UCSD-AML1 (cell line): ENCODE measurements around the gene FNDC10.

Source experiments
- DNase-seq: peaks from one replicate; lab custom pipeline; 2025; ENCODE audit not compliant: unreplicated experiment; lab: John Stamatoyannopoulos, UW

Gene FNDC10

DNA sequence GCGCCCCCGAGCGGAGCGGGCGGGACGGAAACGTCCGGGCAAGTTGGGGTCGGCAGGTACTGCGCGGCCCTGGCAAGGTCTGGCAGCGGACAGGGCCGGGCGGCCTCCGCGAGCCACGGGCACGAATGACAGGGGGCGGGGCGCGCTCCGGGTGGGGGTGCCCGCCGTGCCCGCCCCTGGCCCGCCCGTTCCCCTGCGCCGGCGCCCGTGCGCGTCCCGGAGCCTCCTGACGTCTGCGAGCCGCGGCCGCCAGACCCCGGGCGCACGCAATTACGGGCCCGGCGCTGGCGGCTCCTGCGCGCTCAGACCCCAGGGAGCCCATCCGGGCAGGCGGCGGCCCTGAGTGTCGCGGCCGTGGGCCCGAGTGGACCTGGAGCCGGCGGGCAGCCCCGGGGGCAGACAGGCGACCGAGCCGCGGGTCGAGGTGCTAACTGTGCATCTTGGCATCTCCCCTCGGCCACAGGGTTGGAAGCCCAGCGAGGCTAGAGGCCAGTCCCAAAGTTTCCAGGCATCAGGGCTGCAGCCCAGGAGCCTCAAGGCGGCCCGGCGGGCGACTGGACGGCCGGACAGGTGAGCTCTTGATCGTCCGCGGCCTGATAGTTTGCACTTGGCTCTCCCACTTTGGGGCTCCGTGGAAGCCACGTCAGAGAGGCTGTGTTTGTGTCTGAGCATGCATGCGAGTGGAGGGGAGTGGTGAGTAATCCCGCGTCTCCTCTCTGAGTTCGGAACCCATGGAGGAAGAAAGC is 16.3 kb upstream of the FNDC10 start:
- DNase-seq = peak; percentile 54

DNA sequence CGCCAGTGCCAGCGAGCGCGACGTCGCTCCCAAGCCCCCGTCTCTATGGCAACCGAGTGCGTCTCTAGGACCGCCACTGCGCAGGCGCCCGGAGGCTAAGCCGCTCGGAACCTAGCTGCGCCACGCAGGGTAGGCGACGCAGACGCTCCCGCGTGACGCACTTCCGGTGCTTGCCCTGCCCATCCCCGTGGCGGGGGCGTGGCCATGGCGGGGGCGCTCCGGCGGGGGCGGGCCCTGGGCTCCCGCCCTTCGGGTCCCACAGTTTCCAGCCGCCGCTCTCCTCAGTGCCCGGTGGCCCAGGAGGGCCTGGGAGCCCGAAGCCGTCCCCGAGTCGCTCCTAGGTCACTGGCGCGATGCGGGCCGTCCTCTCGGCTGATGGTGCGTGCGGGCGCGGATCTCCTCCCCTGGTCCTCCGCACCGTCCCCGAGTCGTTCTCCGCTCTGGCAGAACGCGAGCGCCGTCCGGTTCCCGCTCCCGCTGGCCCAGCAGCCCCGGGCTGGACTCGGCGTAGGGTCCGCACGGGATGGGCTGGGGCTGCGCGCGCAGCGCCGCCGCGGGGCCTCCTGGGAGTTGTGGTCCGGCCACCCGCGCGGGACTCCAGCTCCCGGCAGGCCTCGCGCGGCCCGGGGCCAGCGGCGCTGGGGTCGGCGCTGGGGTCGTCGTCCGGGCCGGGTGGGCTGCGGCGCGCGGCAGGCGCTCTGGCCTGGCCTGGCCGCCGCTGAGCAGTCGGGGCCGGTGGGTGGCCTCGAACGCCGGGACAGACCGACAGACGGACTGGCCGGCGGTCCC is 15.5 kb upstream of the FNDC10 start, which contains the start of gene MIB2:
MIB2 (plus strand) TSS at position 245 of the 789 bp plus-strand sequence. CDS start 7,953 bp downstream, outside the sequence.
- DNase-seq = peak; percentile 98

DNA sequence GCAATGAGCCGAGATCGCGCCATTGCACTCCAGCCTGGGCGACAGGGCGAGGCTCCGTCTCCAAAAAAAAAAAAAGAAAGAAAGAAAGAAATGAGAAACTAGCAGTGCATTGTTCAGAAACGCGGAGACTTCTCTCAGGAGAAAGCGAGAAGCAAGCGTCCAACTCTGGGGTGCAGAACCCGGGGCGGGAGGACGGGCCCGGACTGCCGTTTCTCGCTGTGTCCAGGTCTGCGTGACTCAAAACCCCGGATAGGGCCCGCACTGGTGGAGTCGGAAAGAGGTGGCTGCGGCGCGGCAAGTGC is 15.0 kb upstream of the FNDC10 start:
- no peak for DNase-seq

DNA sequence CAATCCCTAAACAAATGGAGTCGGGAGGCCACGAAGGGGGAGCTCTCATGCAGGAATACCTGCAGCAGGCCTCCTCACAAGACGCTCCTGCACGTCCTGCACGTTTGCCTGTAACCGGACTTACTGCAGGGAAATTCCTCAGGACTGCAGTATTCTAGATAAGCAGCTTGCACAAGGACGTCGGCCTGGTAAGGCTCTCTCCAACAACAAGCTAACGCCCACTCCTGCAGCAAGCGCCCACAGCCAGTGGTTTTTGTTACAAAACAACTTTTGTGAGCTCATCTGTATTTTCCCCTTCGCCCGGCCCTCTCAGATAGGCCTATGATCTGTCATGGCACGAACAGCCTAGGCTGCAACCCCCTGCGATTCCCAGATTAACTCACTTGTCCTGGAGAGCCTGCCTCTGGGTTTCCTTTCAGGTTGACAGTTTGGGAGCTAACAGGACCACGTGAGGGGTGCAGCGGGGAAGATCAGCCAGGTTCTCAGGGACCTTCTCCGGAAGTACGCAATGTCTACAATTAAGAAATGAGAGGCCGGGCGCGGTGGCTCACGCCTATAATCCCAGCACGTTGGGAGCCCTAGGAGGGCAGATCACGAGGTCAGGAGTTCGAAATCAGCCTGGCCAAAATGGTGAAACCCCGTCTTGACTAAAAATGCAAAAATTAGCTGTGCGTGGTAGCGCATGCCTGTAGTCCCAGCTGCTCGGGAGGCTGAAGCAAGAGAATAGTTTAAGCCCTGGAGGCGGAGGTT is 14.4 kb upstream of the FNDC10 start:
- DNase-seq = no peak

DNA sequence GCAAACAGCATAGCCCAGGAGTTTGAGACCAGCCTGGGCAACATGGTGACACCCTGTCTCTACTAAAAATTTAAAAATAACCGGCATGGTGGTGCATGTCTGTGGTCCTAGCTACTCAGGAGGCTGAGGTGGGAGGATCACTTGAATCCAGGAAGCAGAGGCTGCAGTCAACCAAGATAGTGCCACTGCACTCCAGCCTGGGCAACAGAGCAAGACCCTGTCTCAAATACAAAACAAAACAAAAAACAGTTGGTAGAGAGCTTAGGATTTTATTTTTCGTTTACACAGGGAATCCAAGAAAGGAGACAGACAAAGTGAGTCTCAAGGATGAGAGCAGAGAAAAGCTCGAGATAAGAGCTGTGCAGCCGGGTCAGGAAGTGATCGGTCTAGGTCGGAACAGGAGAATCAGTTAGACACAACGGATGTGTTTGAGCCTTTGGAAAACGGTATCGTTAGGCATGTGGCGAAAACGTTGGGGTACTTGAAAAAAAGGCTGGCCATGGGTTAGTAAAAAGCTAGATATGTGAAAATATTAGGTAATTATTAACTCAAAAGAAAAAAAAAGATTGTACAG is 13.7 kb upstream of the FNDC10 start:
- DNase-seq = no peak

DNA sequence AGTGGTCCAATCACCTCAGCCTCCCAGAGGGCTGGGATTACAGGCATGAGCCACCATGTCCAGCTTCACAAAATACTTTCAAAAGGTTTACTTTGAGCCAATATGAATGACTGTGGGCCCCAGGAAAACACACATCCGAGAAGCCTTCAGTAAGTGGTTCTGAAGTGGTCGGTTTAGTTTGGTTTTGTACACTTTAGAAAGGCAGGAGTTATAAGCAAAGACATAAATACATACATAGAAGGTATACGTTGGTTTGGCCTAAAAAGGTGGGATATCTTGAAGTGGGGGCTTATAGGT is 12.1 kb upstream of the FNDC10 start:
- DNase-seq = no peak

DNA sequence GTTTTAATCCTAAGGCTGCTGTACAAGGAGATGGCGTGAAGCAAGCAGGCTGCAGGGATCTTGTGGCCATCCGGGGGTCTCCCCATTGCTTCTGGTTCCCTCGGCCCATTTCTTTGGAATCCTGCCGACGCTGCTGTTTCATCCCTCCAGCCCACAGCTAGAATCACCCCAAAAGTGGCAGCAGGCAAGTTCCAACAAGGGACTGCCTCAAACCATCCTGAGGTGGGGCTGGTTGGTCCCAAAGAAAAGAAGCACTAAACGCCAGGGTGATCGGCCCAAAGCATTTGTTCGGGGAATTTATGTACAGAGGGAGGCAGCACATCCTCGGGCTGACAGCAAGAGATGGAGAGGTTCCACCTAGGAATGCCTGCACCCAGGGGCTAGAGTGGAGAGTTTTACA is 10.9 kb upstream of the FNDC10 start:
- no peak for DNase-seq

DNA sequence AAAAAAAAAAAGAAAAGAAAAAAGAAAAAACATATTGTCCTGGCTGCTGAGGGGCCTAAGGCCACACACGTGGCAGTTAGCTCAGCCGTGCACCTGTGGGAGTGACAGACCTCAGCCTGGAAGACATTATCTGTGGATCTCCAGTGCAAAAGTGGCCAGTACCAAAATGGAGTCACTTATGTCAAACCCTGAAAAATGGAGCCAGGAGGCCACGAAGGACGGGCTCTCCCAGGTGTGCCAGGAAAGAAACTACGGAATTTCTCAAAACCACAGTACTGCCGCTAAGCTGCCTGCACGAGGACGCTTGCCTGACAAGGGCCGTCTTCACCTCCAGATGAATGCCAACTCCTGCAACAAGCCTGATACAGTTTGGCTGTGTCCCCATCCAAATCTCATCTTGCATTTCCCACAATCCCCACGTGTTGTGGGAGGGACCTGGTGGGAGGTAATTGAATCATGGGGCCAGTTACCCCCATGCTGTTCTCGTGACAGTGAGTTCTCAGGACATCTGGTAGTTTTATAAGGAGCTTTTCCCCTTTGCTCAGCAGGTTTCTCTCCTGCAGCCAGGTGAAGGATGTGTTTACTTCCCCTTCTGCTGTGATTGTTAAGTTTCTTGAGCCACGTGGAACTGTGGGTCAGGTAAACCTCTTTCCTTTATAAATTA is 10.0 kb upstream of the FNDC10 start:
- DNase-seq = no peak

DNA sequence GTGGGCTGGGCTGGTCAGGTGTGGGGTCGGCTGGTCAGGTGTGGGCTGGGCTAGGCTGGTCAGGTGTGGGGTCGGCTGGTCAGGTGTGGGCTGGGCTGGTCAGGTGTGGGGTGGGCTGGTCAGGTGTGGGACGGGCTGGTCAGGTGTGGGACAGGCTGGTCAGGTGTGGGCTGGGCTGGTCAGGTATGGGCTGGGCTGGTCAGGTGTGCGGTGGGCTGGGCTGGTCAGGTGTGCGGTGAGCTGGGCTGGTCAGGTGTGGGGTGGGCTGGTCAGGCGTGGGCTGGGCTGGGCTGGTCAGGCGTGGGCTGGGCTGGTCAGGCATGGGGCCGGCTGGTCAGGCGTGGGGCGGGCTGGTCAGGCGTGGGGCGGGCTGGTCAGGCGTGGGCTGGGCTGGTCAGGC is 6.3 kb upstream of the FNDC10 start:
- no peak for DNase-seq

DNA sequence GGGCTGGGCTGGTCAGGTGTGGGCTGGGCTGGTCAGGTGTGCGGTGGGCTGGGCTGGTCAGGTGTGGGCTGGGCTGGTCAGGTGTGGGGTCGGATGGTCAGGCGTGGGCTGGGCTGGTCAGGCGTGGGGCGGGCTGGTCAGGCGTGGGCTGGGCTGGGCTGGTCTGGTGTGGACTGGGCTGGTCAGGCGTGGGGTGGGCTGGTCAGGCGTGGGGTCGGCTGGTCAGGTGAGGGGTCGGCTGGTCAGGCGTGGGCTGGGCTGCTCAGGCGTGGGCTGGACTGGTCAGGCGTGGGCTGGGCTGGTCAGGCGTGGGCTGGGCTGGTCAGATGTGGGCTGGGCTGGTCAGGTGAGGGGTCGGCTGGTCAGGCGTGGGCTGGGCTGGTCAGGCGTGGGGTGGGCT is 5.8 kb upstream of the FNDC10 start:
- no peak for DNase-seq

DNA sequence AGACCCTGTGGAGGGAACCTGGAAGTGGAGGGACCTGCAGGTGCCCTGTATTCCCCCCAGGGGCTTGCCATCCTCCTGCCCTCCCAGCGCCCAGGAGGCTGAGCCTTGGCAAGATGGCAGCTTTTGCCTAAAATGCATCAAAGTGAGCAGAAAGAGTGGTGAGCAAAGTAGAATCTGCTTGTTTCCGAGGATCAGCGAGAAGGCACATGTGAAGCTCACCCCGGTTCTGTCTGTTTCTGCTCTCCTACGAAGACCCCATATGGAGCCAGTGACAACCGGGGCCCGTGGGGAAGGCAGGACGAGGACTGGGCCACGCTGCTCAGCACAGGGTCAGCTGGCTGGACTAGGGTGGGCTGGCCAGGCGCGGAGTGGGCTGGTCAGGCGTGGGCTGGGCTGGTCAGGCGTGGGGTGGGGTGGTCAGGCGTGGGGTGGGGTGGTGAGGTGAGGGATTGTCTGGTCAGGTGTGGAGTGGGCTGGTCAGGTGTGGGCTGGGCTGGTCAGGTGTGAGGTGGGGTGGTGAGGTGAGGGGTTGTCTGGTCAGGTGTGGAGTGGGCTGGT is 5.2 kb upstream of the FNDC10 start:
- DNase-seq = no peak

DNA sequence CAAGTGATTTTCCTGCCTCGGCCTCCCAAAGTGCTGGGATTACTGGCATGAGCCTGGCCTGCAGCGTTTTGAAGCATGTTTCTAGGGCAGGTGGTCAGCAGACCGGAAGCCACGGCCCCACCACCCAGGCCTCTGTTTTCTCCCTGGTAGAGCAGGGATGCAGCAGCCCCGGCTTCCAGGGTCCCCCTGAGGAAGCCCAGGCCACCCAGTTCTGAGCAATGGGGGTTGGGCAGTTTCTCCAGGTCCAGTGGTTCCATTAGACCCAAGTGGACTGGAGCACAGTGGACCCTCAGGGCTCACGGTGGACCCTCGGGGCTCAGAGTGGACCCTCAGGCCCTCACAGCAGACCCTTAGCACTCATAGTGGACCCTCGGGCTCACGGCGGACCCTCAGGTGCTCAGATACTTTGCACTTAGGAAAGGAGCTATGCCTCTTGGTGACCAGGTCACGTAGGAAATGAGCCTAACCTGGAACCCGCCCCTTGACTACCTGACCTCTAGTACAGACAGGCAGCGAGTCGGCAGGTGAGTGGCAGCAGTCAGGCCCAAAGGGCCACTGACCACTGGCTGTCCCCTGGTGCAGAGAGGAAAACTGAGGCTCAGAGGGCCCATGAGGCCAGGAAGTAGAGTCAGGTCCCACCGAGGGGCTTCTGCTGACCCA is 4.6 kb upstream of the FNDC10 start:
- DNase-seq = no peak

DNA sequence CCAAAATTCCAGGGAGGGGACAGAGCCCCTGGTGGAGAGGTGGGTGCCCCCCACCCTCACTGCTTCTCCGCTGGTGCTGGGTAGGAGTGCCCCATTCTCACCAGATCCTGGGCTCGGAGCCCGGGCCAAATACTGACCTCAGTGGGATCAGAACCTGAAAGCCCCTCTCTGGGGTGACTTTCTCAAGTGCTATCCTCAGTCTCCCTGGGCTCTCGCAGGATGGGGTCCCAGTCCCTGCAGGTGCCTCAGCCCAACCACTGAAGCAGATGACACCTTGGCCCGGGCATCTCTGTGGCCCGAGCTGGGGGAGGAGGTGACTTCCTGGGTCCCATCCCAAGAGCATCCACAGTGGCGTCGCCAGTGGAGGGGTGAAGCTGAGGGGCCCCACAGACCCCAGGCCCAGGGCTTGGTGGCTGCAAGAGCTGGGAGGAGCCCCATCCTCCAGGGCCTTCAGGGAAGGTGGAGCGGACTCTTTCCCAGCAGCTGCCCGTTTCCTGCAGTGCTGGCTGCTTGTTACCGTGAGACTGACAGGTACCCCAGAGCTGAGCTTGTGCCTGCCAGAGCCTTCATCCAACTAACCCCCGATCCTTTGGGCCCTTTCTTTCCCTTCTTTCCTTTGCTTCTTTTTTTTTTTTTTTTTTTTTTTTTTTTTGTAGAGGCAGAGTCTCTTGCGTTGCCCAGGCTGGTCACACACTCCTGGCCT is 3.9 kb upstream of the FNDC10 start:
- no peak for DNase-seq

DNA sequence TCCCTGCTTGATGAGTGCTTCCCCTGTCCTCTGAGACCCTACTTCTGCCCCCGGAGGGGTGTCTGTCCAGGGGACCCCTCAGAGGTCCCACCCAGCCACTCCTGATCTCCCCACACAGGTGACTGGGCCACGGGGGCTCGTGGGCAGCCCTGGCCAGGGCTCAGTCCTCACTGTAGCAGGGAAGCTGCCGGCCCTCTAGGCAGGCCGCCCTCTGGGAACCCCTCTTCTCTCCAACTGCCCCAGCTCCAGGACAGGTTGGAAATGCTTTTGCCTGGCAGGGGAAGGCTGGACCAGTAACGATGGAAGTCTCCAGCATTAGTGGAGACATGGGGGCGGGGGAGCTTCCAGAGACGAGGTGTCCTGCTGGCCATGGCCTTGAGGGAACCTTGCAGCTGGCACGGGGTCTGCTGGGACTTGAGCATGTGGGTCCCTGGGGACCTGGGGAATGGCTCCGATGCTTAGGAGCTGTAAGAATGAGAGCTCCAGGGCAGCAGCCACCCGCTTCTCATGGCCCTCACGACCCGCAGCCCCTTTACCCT is 3.1 kb upstream of the FNDC10 start:
- DNase-seq = no peak

DNA sequence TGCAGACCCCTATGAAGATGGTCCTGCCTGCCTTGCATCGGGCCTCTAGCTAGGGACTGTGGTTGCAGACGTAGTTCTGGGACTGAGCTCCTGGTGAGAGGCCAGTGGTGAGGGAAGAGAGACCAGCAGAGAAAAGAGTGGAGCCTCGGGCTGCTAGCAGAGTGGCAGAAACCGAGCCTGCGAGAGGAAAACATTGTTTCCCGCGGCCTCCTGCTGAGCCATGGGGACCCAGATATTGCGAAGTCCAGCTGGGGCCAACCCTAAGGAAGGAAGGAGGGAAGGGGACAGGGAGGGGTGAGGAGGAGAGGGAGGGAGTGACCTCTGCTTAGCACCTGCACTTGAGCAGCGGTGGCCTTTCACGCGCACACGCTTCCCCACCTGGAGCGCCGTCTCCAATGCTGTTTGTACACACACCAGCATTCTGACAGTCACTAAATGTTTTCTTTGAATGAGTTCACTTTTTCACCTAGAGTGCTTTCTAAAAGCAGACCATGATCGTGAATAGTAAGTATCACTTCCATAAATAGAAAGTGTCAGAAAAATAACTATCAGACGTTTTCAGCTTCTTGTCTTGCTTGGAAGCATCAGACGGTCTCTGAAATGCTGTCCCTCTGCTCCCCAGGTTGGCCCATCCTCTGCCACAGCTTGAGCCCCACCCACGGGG is 2.5 kb upstream of the FNDC10 start:
- no peak for DNase-seq

DNA sequence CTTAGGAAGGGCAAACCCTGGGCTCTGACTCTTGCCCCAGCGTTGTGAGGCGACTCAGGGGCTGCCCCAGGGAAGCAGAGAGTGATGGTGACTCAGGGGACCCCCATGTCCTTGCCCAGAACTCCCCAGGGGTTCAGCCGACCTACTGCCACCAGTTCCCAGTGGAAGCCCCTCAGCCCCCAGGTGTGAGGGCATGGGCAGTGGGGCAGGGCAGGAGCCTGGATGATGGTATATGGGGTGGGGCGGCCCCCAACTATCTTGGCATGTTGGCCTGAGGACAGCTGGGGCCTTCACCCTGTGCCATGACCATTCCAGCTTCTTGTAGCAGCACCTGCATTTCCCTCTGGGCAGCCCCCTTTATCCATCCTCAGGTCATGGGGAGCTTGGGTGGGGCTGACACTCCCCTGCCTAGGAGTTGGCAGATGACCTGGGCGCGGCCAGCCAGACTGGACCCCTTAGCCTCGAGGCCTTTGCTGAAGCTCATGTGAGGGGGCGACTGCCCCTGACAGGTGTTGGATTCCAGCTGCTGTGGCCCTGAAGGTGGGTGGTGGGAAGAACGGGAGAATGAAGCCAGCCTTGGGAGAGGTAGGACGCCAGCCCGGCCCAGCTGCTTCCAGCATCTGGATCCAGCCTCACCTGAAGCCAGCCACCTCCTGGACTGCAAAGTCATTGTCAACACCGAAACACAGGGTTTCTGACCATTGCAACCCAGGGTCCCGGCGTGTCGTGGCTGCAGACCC is 1.8 kb upstream of the FNDC10 start:
- DNase-seq = no peak

DNA sequence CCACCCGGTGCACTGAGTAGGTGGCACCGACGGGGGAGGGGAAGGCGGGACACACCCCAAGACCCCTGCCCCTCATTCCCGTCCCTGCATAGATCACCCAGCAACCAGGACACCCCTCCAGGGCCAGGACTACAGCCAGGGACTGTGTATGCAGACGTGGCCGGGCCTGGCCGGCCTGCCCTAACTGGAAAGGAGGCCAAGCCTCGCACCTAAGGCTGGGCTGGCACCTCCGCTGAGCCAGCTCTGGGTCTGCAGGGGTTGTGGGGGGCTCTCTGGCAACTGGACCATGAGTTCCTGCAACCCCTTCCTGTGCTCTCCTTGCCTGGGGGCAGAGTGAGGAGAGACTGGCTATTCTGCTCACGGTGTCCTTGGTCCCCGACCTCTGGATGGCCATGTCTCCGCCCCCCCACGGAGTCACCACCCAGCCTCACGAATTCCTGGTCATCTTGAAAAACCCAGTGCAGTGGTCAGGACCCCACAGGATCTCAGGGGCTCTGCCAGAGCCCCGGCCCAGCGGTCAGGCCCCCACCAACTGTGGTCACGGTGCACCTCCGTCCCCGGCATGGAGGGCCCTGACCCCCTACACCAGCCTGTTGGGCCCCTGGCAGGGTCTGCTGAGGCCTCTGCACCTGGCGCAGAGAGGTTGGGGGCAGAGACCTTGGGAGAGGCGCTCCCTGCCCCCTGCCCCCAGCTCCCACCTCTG is 1.1 kb upstream of the FNDC10 start:
- no peak for DNase-seq
